H1 (cell line): ENCODE results near the gene CYB561. TPM values are rescaled to one million over a fixed set of nuclear protein-coding genes. Genes with fewer than 3 reads are reported as not detected.

ENCODE experiments used
- CTCF ChIA-PET: fragments of 300-600 bp; sonication (Branson Sonifier 250); formaldehyde crosslinking; loops from one replicate; lab custom pipeline; 2021; ENCODE audit not compliant: partially characterized antibody; lab: Charles Lee
- POLR2A ChIA-PET: fragments of 300-600 bp; sonication (Branson Sonifier 250); formaldehyde crosslinking; loops from one replicate; lab custom pipeline; 2021; ENCODE audit warnings: inconsistent platforms; ENCODE audit not compliant: partially characterized antibody; lab: Charles Lee
- DNase-seq, 2 experiments: peaks; one replicate each; pipeline versions ENCODE4 v3.0.0 to v3.0.0-alpha.2; 2010 to 2022; ENCODE audit warnings: low spot score in 2 of 2, low read depth in 1 of 2, mixed read lengths in 1 of 2
- FAIRE-seq: peaks from 2 replicates; lab custom pipeline; 2011; peaks lifted over from hg19 to GRCh38; lab: Jason Lieb, UNC
- H2AFZ ChIP-seq: 2 replicates; pipeline ENCODE4 v1.8.1; 2012; ENCODE audit warnings: low read length, inconsistent platforms
- H2AK5ac ChIP-seq: 2 replicates; pipeline ENCODE4 v1.6.1; 2013; ENCODE audit warnings: low read depth, low read length
- H2BK120ac ChIP-seq: replicated peaks from 2 replicates; pipeline ENCODE3; 2013; ENCODE audit warnings: low read depth, low read length, inconsistent platforms
- H2BK12ac ChIP-seq: 2 replicates; pipeline ENCODE4 v1.6.1; 2013; ENCODE audit warnings: low read depth, low read length
- H2BK15ac ChIP-seq: 2 replicates; pipeline ENCODE4 v1.6.1; 2013; ENCODE audit warnings: low read length
- H2BK20ac ChIP-seq: 2 replicates; pipeline ENCODE4 v1.6.1; 2013; ENCODE audit warnings: low read length
- H2BK5ac ChIP-seq: 2 replicates; pipeline ENCODE4 v1.6.1; 2013; ENCODE audit warnings: low read depth, low read length
- H3K14ac ChIP-seq: 2 replicates; pipeline ENCODE4 v1.6.1; 2013; ENCODE audit warnings: inconsistent platforms; ENCODE audit not compliant: insufficient read length
- H3K18ac ChIP-seq: 2 replicates; pipeline ENCODE4 v1.6.1; 2013; ENCODE audit warnings: low read length; ENCODE audit errors: extremely low read depth
- H3K23ac ChIP-seq: 2 replicates; pipeline ENCODE4 v1.6.1; 2013; ENCODE audit warnings: inconsistent platforms; ENCODE audit not compliant: insufficient read length
- H3K23me2 ChIP-seq: 2 replicates; pipeline ENCODE4 v1.6.1; 2013; ENCODE audit warnings: low read depth, low read length
- H3K27ac ChIP-seq: 2 replicates; pipeline ENCODE4 v1.6.1; 2011; ENCODE audit warnings: low read depth, low read length, inconsistent platforms
- H3K27me3 ChIP-seq, 4 experiments: replicated peaks in 1 of 4; 1 replicate in 1 of 4; 2 replicates in 3 of 4; pipeline versions ENCODE4 v1.6.1 to v1.8.1; 2011 to 2013; ENCODE audit warnings: low read length in 3 of 4, mild to moderate bottlenecking in 3 of 4, inconsistent platforms in 2 of 4, mixed read lengths in 2 of 4, moderate library complexity in 1 of 4; ENCODE audit not compliant: control insufficient read depth in 3 of 4, insufficient read depth in 3 of 4; ENCODE audit errors: extremely low read depth in 1 of 4
- H3K36me3 ChIP-seq, 4 experiments: 2 replicates each; pipeline versions ENCODE4 v1.6.1 to v1.8.1; 2011 to 2013; ENCODE audit warnings: mild to moderate bottlenecking in 4 of 4, low read length in 3 of 4, moderate library complexity in 2 of 4, control low read depth in 1 of 4, inconsistent platforms in 1 of 4; ENCODE audit not compliant: insufficient read depth in 4 of 4, control insufficient read depth in 2 of 4
- H3K4ac ChIP-seq: replicated peaks from 2 replicates; pipeline ENCODE3; 2013; ENCODE audit warnings: low read length, low read depth, mixed read lengths, inconsistent platforms; ENCODE audit not compliant: insufficient read length
- H3K4me1 ChIP-seq, 4 experiments: replicated peaks in 1 of 4; 1 replicate in 1 of 4; 2 replicates in 3 of 4; pipeline versions ENCODE4 v1.6.1 to v1.8.1; 2011 to 2013; ENCODE audit warnings: low read length in 3 of 4, inconsistent platforms in 2 of 4, mixed read lengths in 1 of 4; ENCODE audit not compliant: insufficient read depth in 4 of 4, control insufficient read depth in 3 of 4
- H3K4me2 ChIP-seq, 2 experiments: 2 replicates each; pipeline versions ENCODE4 v1.6.1 to v1.8.1; 2011 to 2013; ENCODE audit warnings: low read depth in 2 of 2, low read length in 2 of 2, control low read depth in 1 of 2, inconsistent platforms in 1 of 2, mild to moderate bottlenecking in 1 of 2; ENCODE audit not compliant: insufficient read depth in 1 of 2
- H3K4me3 ChIP-seq, 4 experiments: fragments of 200-600, 300-600 bp in 1 of 4; sonication (generic), shearing (Covaris generic), sonication (Bioruptor Twin) in 1 of 4; 2 replicates each; pipeline versions ENCODE4 v1.5.1 to v1.8.1; 2011 to 2016; ENCODE audit warnings: low read length in 4 of 4, low read depth in 3 of 4, control low read depth in 2 of 4, inconsistent platforms in 2 of 4, mild to moderate bottlenecking in 2 of 4, mixed read lengths in 1 of 4, moderate library complexity in 1 of 4; ENCODE audit not compliant: insufficient read depth in 2 of 4; ENCODE audit errors: extremely low read depth in 1 of 4
- H3K56ac ChIP-seq: replicated peaks from 2 replicates; pipeline ENCODE3; 2013; ENCODE audit warnings: low read depth, mild to moderate bottlenecking, mixed read lengths, low read length, inconsistent platforms; ENCODE audit not compliant: insufficient read length
- H3K79me1 ChIP-seq: 2 replicates; pipeline ENCODE4 v1.6.1; 2013; ENCODE audit warnings: low read depth, low read length, control low read depth
- H3K79me2 ChIP-seq, 2 experiments: 2 replicates each; pipeline versions ENCODE4 v1.6.1 to v1.8.1; 2012 to 2013; ENCODE audit warnings: low read length in 2 of 2, mild to moderate bottlenecking in 2 of 2, inconsistent platforms in 1 of 2; ENCODE audit not compliant: insufficient read depth in 2 of 2, control insufficient read depth in 1 of 2
- H3K9ac ChIP-seq, 4 experiments: replicated peaks in 1 of 4; 1 replicate in 1 of 4; 2 replicates in 3 of 4; pipeline versions ENCODE4 v1.6.1 to v1.8.1; 2011 to 2013; ENCODE audit warnings: low read depth in 3 of 4, low read length in 3 of 4, control low read depth in 2 of 4, mild to moderate bottlenecking in 2 of 4, moderate library complexity in 2 of 4, inconsistent platforms in 1 of 4; ENCODE audit errors: extremely low read depth in 1 of 4
- H3K9me3 ChIP-seq, 2 experiments: 2 replicates each; pipeline versions ENCODE4 v1.6.1 to v1.8.1; 2012 to 2013; ENCODE audit warnings: mild to moderate bottlenecking in 2 of 2, moderate library complexity in 2 of 2, control low read depth in 1 of 2, inconsistent platforms in 1 of 2, low read depth in 1 of 2, low read length in 1 of 2, mixed read lengths in 1 of 2; ENCODE audit not compliant: insufficient read depth in 2 of 2
- H4K20me1 ChIP-seq, 2 experiments: replicated peaks in 1 of 2; 2 replicates each; pipeline versions ENCODE3 to v1.8.1; 2011 to 2013; ENCODE audit warnings: inconsistent platforms in 2 of 2, low read length in 2 of 2, mild to moderate bottlenecking in 1 of 2; ENCODE audit not compliant: insufficient read depth in 2 of 2, control insufficient read depth in 1 of 2
- H4K5ac ChIP-seq: 2 replicates; pipeline ENCODE4 v1.6.1; 2013; ENCODE audit warnings: low read length, low read depth, mixed read lengths, inconsistent platforms; ENCODE audit not compliant: insufficient read length
- H4K8ac ChIP-seq: 2 replicates; pipeline ENCODE4 v1.8.0; 2013; ENCODE audit warnings: mild to moderate bottlenecking, moderate library complexity, low read length, inconsistent platforms; ENCODE audit not compliant: insufficient read depth; ENCODE audit errors: extremely low read depth
- H4K91ac ChIP-seq: replicated peaks from 2 replicates; pipeline ENCODE3; 2013; ENCODE audit warnings: low read length, mixed read lengths, inconsistent platforms; ENCODE audit not compliant: insufficient read length
- ATF2 ChIP-seq: IDR thresholded peaks from 2 replicates; pipeline ENCODE4 v1.6.1; 2012; ENCODE audit warnings: low read length, inconsistent platforms
- ATF3 ChIP-seq: IDR thresholded peaks from 2 replicates; pipeline ENCODE4 v1.6.1; 2011; ENCODE audit warnings: low read depth, mild to moderate bottlenecking, low read length; ENCODE audit not compliant: insufficient read depth
- CTBP2 ChIP-seq: IDR thresholded peaks from 2 replicates; pipeline ENCODE4 v1.7.0; 2011; ENCODE audit warnings: borderline replicate concordance, mild to moderate bottlenecking, moderate library complexity, mixed read lengths, low read length; ENCODE audit not compliant: insufficient read depth, insufficient read length
- EZH2 ChIP-seq: fragments of 200-600 bp; sonication (generic); IDR thresholded peaks from 2 replicates; pipeline ENCODE4 v1.7.1; 2012; ENCODE audit warnings: low read depth, mild to moderate bottlenecking, moderate library complexity, low read length, inconsistent platforms; ENCODE audit not compliant: severe bottlenecking
- MAX ChIP-seq: IDR thresholded peaks from 2 replicates; pipeline ENCODE4 v1.6.1; 2012; ENCODE audit warnings: inconsistent platforms
- NANOG ChIP-seq: IDR thresholded peaks from 2 replicates; pipeline ENCODE4 v1.6.1; 2011; ENCODE audit warnings: low read length, low read depth, mild to moderate bottlenecking, inconsistent platforms; ENCODE audit not compliant: insufficient read depth, poor library complexity, severe bottlenecking
- SAP30 ChIP-seq: fragments of 300-600 bp; sonication (generic); IDR thresholded peaks from 2 replicates; pipeline ENCODE4 v1.7.1; 2012; ENCODE audit warnings: low read length, moderate library complexity, mild to moderate bottlenecking, inconsistent platforms; ENCODE audit not compliant: insufficient read depth, insufficient replicate concordance
- SUZ12 ChIP-seq: fragments of 200-600 bp; sonication (generic); IDR thresholded peaks from 2 replicates; pipeline ENCODE4 v1.6.1; 2012; ENCODE audit warnings: mild to moderate bottlenecking, inconsistent platforms, low read length, moderate library complexity, mixed read lengths
- TEAD4 ChIP-seq: IDR thresholded peaks from 2 replicates; pipeline ENCODE4 v1.6.1; 2012; ENCODE audit warnings: low read depth, low read length, inconsistent platforms, mixed read lengths
- WGBS, 2 experiments: shearing (Covaris generic) in 1 of 2; methylation state at CpG; one replicate each; pipeline versions ENCODE4 v1.1.6 to v1.1.7; 2013 to 2015; ENCODE audit warnings: low lambda C conversion rate in 2 of 2, mixed read lengths in 2 of 2, inconsistent platforms in 1 of 2, low coverage in 1 of 2, missing lambda C conversion rate in 1 of 2; ENCODE audit not compliant: insufficient replicate concordance in 2 of 2, insufficient coverage in 1 of 2, insufficient read length in 1 of 2; ENCODE audit errors: extremely low coverage in 1 of 2, missing lambda C conversion rate in 1 of 2; 5-methylcytosine and 5-hydroxymethylcytosine counted together
- polyA plus RNA-seq, 7 experiments: library from polyadenylated mRNA; depleted of rRNA in 3 of 7; stranded (reverse) in 5 of 7; unstranded in 2 of 7; fragments of >200 nt in 5 of 7; fragments of 200-250 nt in 2 of 7; gene quantifications; 1 replicate in 5 of 7; 2 replicates in 1 of 7; 4 replicates in 1 of 7; pipeline versions ENCODE4 v1.2.1 to v1.2.3, GENCODE V29; 2011 to 2013; ENCODE audit warnings: missing spikeins in 2 of 7, mixed read lengths in 2 of 7
- total RNA-seq: library from RNA; stranded (reverse); fragmentation: NEBNext Ultra II Directional; extraction: Animal tissue kit (Norgen Biotek cat#: 25700); gene quantifications from 2 replicates; pipeline ENCODE4 v1.2.1, GENCODE V29; 2021

Gene CYB561
- total and polyA plus RNA-seq, 2 of the 8 experiments (the other 6 are each of a cell fraction or from before 2014, with no cell fraction given) = 19.7 to 23.4 TPM

- Histone ChIP-seq H3K4me1 (peaks cover 0 to 16% (median 4%) of the 10 kb centered on the region in 4 experiments; a peak in 5 of 7 replicates), H3K79me2 (no peaks in the 10 kb centered on the region)
- POLR2A ChIA-PET = no interaction called here
Measured at GRCh38 chr17:63441654-63442053, 4.5 kb downstream of the CYB561 start.

More at GRCh38 chr17:63441654-63442053, 4.5 kb downstream of the CYB561 start:
- TF ChIP-seq ATF3 = no peak
- no peak for TF ChIP-seq MAX
- TF ChIP-seq TEAD4 = no peak
- no peak for TF ChIP-seq SAP30
- no peak for TF ChIP-seq EZH2
- TF ChIP-seq NANOG = no peak
- no peak for TF ChIP-seq SUZ12
- TF ChIP-seq CTBP2 = no peak
- no peak for TF ChIP-seq ATF2
- H3K9ac ChIP-seq = no peak overlapping the region
- H4K8ac ChIP-seq = peak overlapping the region; percentile 29; the same call in 1 of the 2 replicates
- no peak overlapping the region for H3K18ac ChIP-seq
- 97% methylated on average over 13 of the region's 13 CpGs; no CpG with 5 or more reads in 1 of the 2 experiments for WGBS, 2 experiments
- no peak overlapping the region for H2BK120ac ChIP-seq
- H4K5ac ChIP-seq = no peak overlapping the region
- DNase-seq (no peak), FAIRE-seq (no peak)
- H3K4me2 ChIP-seq = no peak overlapping the region
- no peak overlapping the region for H2BK20ac ChIP-seq
- H3K4me3 ChIP-seq = no peak overlapping the region
- CTCF ChIA-PET = interaction anchor here (0.8 to 29.0 kb wide), 7 partner anchors 10 to 170 kb away, joined by 3 to 758 read pairs (median 7); partner anchors contain the start of gene ACE
- H3K4ac ChIP-seq = no peak overlapping the region
- H3K27ac ChIP-seq = no peak overlapping the region
- H3K56ac ChIP-seq = no peak overlapping the region
- H3K23me2 ChIP-seq = peaks cover 6% of the 10 kb centered on the region; the same call in 1 of the 2 replicates
- H2BK5ac ChIP-seq = no peak overlapping the region
- H4K91ac ChIP-seq = no peak overlapping the region
- peaks cover 0 to 5% (median 0%) of the 10 kb centered on the region in 4 experiments; a peak in 1 of 7 replicates for H3K27me3 ChIP-seq
- H3K14ac ChIP-seq = no peak overlapping the region
- H3K36me3 ChIP-seq = no peaks in the 10 kb centered on the region
- H4K20me1 ChIP-seq = peaks cover 0 to 2% of the 10 kb centered on the region in 2 experiments
- no peaks in the 10 kb centered on the region for H3K9me3 ChIP-seq
- H3K23ac ChIP-seq = no peak overlapping the region
- H3K79me1 ChIP-seq = 0 out of 2 replicates have a peak, but pooled peaks cover 6% of the 10 kb centered on the region
- no peak overlapping the region for H2AK5ac ChIP-seq
- no peak overlapping the region for H2AFZ ChIP-seq
- no peak overlapping the region for H2BK12ac ChIP-seq
- H2BK15ac ChIP-seq = no peak overlapping the region
